GM19238 (cell line): Measurements from ENCODE around the gene CNMD.
"Not testable (repeated sequence)": the region's sequence is repeated elsewhere in the genome, so short reads cannot be mapped to it uniquely, and the experiment has no call there.

Experiments
- DNase-seq: peaks from one replicate; pipeline ENCODE4 v3.0.0; 2011; ENCODE audit warnings: low spot score; ENCODE audit not compliant: insufficient read length

The CNMD gene

GRCh38 chr13:52686376-52686775 lies 53.2 kb downstream of the CNMD start:
- DNase-seq = no peak

- not testable (repeated sequence) for DNase-seq
Observed at GRCh38 chr13:52685806-52686205, 53.8 kb downstream of the CNMD start.

DNA sequence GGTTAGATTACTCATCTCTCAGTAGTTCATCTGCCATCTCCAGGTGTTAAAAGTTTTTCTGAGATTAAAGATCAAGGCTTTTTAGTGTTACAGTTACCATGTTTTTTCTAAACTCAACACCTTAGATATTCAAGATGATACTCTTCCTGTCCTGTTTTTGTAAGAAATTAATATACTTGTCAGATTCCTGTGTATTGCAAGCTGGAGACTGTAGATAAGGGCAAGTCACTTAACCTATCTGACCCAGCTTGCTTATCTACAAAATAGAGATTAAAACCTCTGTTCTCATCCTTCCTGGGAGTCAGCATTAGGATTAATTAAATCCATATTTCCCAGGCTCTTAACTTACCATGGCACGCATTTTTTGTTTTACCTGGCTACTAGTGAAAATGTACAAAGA lies 61.8 kb downstream of the CNMD start:
- DNase-seq = no peak

GRCh38 chr13:52673465-52673864 lies 66.2 kb downstream of the CNMD start:
- no peak for DNase-seq

- DNase-seq = no peak
Observed at GRCh38 chr13:52670726-52671125, 68.9 kb downstream of the CNMD start.

DNA sequence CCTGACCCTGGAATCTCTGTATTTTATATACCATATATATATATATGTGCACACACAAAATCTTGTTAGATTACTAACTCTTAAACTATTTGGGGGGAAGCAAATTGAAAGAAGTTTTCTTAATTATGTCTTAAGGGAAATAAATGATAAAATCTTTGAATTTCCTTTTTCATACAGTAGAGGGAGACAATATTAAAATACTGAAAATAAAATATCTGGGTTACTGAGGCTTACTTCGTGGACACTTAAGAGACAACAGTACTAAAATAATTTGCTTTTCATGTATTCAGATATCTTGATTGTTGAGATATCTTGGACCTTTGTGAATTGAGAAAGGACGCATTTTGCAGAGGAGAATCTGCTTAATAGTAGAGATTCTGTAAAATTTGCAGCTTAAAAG lies 69.9 kb downstream of the CNMD start:
- no peak for DNase-seq

- DNase-seq = no peak
Observed at GRCh38 chr13:52665325-52665724, 74.3 kb downstream of the CNMD start.

DNA sequence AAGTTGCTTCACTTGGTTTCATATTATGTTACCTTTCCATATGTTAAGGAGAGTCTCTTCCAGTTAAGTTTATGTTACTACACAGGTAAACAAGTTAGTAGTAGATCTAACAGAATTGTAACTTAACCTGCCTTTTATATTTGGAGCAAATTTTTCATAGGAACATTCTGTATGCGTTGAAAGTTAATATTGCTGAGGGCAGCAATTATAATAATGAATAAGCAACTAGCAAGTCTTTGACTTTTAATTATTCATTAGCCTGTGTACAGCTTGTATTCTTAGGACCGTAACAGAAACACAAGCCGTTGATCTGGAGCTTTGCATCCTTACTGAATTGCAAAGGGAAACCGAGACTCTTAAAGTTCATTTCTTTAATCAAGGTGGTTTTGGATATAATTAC lies 75.3 kb downstream of the CNMD start:
- no peak for DNase-seq

GRCh38 chr13:52659340-52659739 lies 80.3 kb downstream of the CNMD start:
- no peak for DNase-seq
